Neuronal stem cell (in vitro differentiated cells): ENCODE data around the gene RALGPS1.
A peak's percentile ranks its signal among the peaks of the same experiment; 100 is the strongest.

ENCODE experiments used
- DNase-seq: peaks from one replicate; pipeline ENCODE4 v3.0.0-alpha.2; 2013; ENCODE audit warnings: low spot score
- H2AFZ ChIP-seq: one replicate; pipeline ENCODE4 v1.6.1; 2013; ENCODE audit warnings: mild to moderate bottlenecking, low read length, inconsistent platforms
- H2AK5ac ChIP-seq: 2 replicates; pipeline ENCODE4 v1.6.1; 2013; ENCODE audit warnings: low read depth, mild to moderate bottlenecking, inconsistent platforms, low read length, moderate library complexity, mixed read lengths
- H2BK120ac ChIP-seq: 2 replicates; pipeline ENCODE4 v1.6.1; 2013; ENCODE audit warnings: low read depth, mild to moderate bottlenecking, inconsistent platforms, low read length, moderate library complexity, mixed read lengths
- H2BK12ac ChIP-seq: one replicate; pipeline ENCODE4 v1.6.1; 2013; ENCODE audit warnings: low read length, inconsistent platforms
- H2BK15ac ChIP-seq: 2 replicates; pipeline ENCODE4 v1.6.1; 2013; ENCODE audit warnings: mild to moderate bottlenecking, low read length, inconsistent platforms, mixed read lengths
- H2BK5ac ChIP-seq: one replicate; pipeline ENCODE4 v1.6.1; 2013; ENCODE audit warnings: inconsistent platforms, mild to moderate bottlenecking, low read length, moderate library complexity
- H3K14ac ChIP-seq: one replicate; pipeline ENCODE4 v1.6.1; 2013; ENCODE audit warnings: low read length, inconsistent platforms
- H3K18ac ChIP-seq: 2 replicates; pipeline ENCODE4 v1.6.1; 2013; ENCODE audit warnings: low read length, inconsistent platforms
- H3K23ac ChIP-seq: 2 replicates; pipeline ENCODE4 v1.6.1; 2013; ENCODE audit warnings: low read depth, mild to moderate bottlenecking, mixed read lengths, low read length, inconsistent platforms; ENCODE audit not compliant: poor library complexity
- H3K27ac ChIP-seq: replicated peaks from 3 replicates; pipeline ENCODE4 v1.5.1; 2013; ENCODE audit warnings: low read length, inconsistent platforms
- H3K27me3 ChIP-seq, 3 experiments: 2 replicates each; pipeline ENCODE4 v1.6.1; 2013; ENCODE audit warnings: low read length in 3 of 3, mild to moderate bottlenecking in 2 of 3, inconsistent platforms in 1 of 3, low read depth in 1 of 3, mixed read lengths in 1 of 3, moderate library complexity in 1 of 3; ENCODE audit not compliant: control insufficient read depth in 3 of 3, insufficient read depth in 3 of 3
- H3K36me3 ChIP-seq, 2 donors: replicated peaks in 1 of 2; 2 replicates each; pipeline ENCODE4 v1.6.1; 2013; ENCODE audit warnings: low read length in 2 of 2; ENCODE audit not compliant: control insufficient read depth in 2 of 2, insufficient read depth in 2 of 2
- H3K4ac ChIP-seq: 2 replicates; pipeline ENCODE4 v1.6.1; 2013; ENCODE audit warnings: inconsistent platforms, mild to moderate bottlenecking, low read length, moderate library complexity
- H3K4me1 ChIP-seq, 2 donors: 1 replicate in 1 of 2; 2 replicates in 1 of 2; pipeline ENCODE4 v1.6.1; 2013; ENCODE audit warnings: low read length in 2 of 2, low read depth in 1 of 2; ENCODE audit not compliant: control insufficient read depth in 2 of 2, insufficient read depth in 1 of 2
- H3K4me2 ChIP-seq: one replicate; pipeline ENCODE4 v1.6.1; 2013; ENCODE audit warnings: mild to moderate bottlenecking, low read length, inconsistent platforms; ENCODE audit not compliant: insufficient read depth, poor library complexity, severe bottlenecking
- H3K4me3 ChIP-seq, 2 donors: 2 replicates each; pipeline ENCODE4 v1.5.1; 2013; ENCODE audit warnings: low read length in 2 of 2, mild to moderate bottlenecking in 2 of 2, inconsistent platforms in 1 of 2, moderate library complexity in 1 of 2
- H3K79me1 ChIP-seq: one replicate; pipeline ENCODE4 v1.6.1; 2013; ENCODE audit warnings: low read depth, mild to moderate bottlenecking, inconsistent platforms, low read length, moderate library complexity
- H3K9ac ChIP-seq: one replicate; pipeline ENCODE4 v1.6.1; 2013; ENCODE audit warnings: mild to moderate bottlenecking, low read depth, low read length, inconsistent platforms; ENCODE audit not compliant: poor library complexity
- H3K9me3 ChIP-seq, 2 donors: replicated peaks in 1 of 2; 2 replicates each; pipeline versions ENCODE3 to v1.6.1; 2013; ENCODE audit warnings: low read length in 2 of 2, mild to moderate bottlenecking in 2 of 2, inconsistent platforms in 1 of 2, low read depth in 1 of 2, mixed read lengths in 1 of 2, moderate library complexity in 1 of 2; ENCODE audit not compliant: control insufficient read depth in 2 of 2, insufficient read depth in 1 of 2
- H4K8ac ChIP-seq: one replicate; pipeline ENCODE4 v1.6.1; 2013; ENCODE audit warnings: low read depth, mild to moderate bottlenecking, inconsistent platforms, low read length, moderate library complexity
- H4K91ac ChIP-seq: one replicate; pipeline ENCODE4 v1.6.1; 2013; ENCODE audit warnings: low read length, low read depth, mild to moderate bottlenecking, inconsistent platforms; ENCODE audit not compliant: poor library complexity
- WGBS, 2 donors: extraction: QIAGEN DNeasy Blood & Tissue Kit; methylation state at CpG; one replicate each; pipeline ENCODE4 v1.1.7; 2013; ENCODE audit warnings: missing lambda C conversion rate in 2 of 2, mixed read lengths in 1 of 2; ENCODE audit not compliant: insufficient read length in 2 of 2, insufficient replicate concordance in 1 of 2; ENCODE audit errors: extremely low coverage in 2 of 2; 5-methylcytosine and 5-hydroxymethylcytosine counted together

The RALGPS1 gene

DNA sequence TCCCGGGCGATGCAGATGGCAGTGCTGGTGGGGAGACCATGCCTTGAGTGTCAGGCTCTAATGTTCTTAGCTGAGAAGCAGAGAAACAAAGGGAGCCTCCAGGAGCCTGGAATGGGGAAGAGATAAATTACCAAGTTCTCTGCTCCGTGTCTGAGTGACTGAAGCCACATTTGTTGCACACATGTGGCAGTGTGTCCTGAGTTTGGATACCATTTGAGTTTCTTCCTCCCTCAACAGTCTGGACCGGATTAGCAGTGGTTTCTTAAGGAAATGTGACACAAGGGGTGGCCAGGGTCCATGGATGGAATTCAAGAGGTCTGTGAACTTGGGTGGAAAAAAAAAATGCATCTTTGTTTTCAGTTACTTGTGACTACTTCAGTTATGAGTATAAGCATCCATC, 299.3 kb downstream of the RALGPS1 start:
- WGBS, 2 donors = no CpG with 5 or more reads among the region's 4 CpGs
- H3K27me3 ChIP-seq = no peaks in the 10 kb centered on the region
- DNase-seq = no peak

DNA sequence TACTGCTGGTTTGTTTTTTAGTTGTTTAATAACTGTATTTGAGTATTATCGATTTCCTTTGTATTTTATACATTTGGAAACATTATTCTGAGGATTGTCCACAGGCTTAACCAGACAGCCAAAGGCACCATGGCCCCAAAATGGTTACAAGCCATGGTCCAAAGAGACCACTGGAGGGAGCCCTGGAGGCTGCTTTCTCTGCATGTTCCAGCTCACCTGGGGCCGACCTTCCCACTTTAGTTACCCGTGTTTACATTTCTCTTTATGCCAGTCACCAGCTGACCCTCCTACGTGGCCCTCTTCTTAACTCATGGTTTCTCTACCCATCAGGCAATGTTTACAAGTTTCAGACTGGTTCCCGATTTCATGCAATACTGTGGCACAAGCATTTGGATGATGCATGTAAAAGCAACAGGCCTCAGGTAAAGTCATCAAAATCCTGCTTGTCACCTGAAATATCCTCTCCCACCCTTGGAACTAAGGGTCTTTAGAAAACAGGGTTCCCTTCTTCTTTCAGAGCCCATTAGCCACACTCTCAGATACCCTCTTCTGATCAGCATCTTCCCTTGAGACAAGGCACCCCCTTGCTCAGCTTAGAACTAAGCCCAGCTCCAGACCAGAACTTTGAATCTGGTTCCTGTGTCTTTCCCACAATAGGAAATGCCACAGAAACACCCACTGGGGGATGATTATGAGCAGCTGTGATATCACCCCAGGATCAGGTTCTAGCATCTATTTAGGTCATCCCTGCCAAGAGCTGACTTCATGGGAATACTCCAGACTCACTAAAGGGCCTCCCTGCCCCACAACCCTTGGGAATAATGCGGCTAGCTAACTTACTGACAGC, 300.1 kb downstream of the RALGPS1 start:
- H2BK5ac ChIP-seq = no peak overlapping the region
- no peak overlapping the region for H3K4me2 ChIP-seq
- no peaks in the 10 kb centered on the region for H3K27me3 ChIP-seq
- WGBS, 2 donors = no CpG with 5 or more reads among the region's 6 CpGs
- no peak overlapping the region for H3K23ac ChIP-seq
- H3K27ac ChIP-seq = no peak overlapping the region
- H3K79me1 ChIP-seq = no peaks in the 10 kb centered on the region
- H4K91ac ChIP-seq = no peak overlapping the region
- H3K4me3 ChIP-seq = no peak overlapping the region
- no peak overlapping the region for H2BK15ac ChIP-seq
- no peak overlapping the region for H2AK5ac ChIP-seq
- H3K4ac ChIP-seq = no peak overlapping the region
- H3K36me3 ChIP-seq = no peaks in the 10 kb centered on the region
- no peak overlapping the region for H2BK120ac ChIP-seq
- no peak overlapping the region for H2AFZ ChIP-seq
- H3K9ac ChIP-seq = no peak overlapping the region
- no peak overlapping the region for H4K8ac ChIP-seq
- H3K18ac ChIP-seq = no peak overlapping the region
- no peak overlapping the region for H3K14ac ChIP-seq
- DNase-seq = peak; percentile 45
- H2BK12ac ChIP-seq = no peak overlapping the region
- H3K9me3 ChIP-seq = no peaks in the 10 kb centered on the region
- peaks cover 6 to 17% of the 10 kb centered on the region in 2 donors for H3K4me1 ChIP-seq

More for the DNA sequence above, 299.3 kb downstream of the RALGPS1 start:
- Histone ChIP-seq H3K9ac (no peak overlapping the region), H3K18ac (no peak overlapping the region), H2BK5ac (no peak overlapping the region), H3K36me3 (no peaks in the 10 kb centered on the region), H3K4ac (no peak overlapping the region), H3K27ac (no peak overlapping the region), H2BK120ac (no peak overlapping the region), H2BK15ac (no peak overlapping the region), H2BK12ac (no peak overlapping the region), H3K4me3 (no peak overlapping the region), H3K4me2 (no peak overlapping the region), H2AK5ac (no peak overlapping the region), H3K9me3 (no peaks in the 10 kb centered on the region), H4K8ac (no peak overlapping the region), H3K23ac (peak overlapping the region; percentile 16), H3K79me1 (no peaks in the 10 kb centered on the region), H4K91ac (no peak overlapping the region), H3K4me1 (peaks cover 6 to 17% of the 10 kb centered on the region in 2 donors), H3K14ac (no peak overlapping the region), H2AFZ (no peak overlapping the region)

DNA sequence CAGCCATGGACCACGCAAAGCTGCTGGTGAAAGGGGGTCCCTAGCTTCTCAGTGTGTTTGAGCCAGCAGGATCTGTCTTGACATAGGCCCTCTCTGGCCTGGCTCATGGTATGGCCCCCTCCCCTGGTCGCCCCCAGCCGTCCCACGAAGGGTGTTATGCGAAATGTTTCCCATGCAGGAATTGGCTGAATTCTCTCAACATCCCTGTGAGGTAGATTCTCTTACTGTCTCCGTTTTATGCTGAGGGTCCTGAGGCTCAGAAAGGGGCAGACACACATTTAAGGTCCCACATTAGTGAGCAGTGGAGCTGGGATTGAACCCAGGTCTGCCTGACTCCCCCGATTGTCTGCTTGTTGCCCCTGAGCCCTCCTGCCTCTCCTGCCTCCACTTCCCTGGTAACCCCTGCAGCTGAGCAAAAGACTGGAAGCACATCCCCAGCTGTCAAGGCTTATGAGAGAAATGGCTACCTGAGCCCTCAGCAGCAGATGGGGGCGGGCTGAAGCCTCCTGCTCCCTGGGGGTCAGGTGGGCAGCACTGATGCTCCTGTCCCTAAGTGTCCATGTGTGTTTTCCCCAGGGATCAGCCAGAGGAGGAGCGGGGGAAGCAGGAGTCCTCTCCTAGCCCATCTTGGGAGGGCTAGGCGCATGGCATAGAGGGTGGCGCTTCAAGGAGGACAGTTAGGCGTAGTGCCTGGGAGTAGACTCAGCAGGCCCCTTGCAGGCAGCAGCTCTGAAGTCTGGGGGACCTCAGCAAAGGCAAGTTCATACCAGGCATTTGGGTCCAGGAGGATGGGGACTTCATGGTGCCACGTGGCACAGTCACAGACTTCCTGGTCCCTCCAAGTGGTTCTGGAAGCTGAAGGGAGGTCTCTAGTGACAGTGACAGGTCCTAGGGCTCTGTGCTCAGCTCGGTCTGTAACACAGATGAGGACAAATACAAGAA, 301.0 kb downstream of the RALGPS1 start:
- no peak overlapping the region for H3K14ac ChIP-seq
- no peak overlapping the region for H2BK5ac ChIP-seq
- no peak overlapping the region for H3K9ac ChIP-seq
- no CpG with 5 or more reads among the region's 14 CpGs for WGBS, 2 donors
- no peak overlapping the region for H3K18ac ChIP-seq
- no peak overlapping the region for H2BK15ac ChIP-seq
- no peak overlapping the region for H4K8ac ChIP-seq
- H4K91ac ChIP-seq = no peak overlapping the region
- H3K23ac ChIP-seq = no peak overlapping the region
- no peak overlapping the region for H3K4ac ChIP-seq
- no peak overlapping the region for H2BK120ac ChIP-seq
- H3K27ac ChIP-seq = no peak overlapping the region
- no peak overlapping the region for H3K4me2 ChIP-seq
- no peak overlapping the region for H2AFZ ChIP-seq
- no peak overlapping the region for H2BK12ac ChIP-seq
- H3K27me3 ChIP-seq = no peaks in the 10 kb centered on the region
- DNase-seq = no peak
- no peaks in the 10 kb centered on the region for H3K79me1 ChIP-seq
- H3K4me3 ChIP-seq = no peak overlapping the region
- no peak overlapping the region for H2AK5ac ChIP-seq
- no peaks in the 10 kb centered on the region for H3K36me3 ChIP-seq
- no peaks in the 10 kb centered on the region for H3K9me3 ChIP-seq
- H3K4me1 ChIP-seq = peaks cover 3 to 12% of the 10 kb centered on the region in 2 donors
